HG03097 (cell line): ENCODE data around the gene ATP5F1C.
"Not testable (repeated sequence)": the region's sequence is repeated elsewhere in the genome, so short reads cannot be mapped to it uniquely, and the experiment has no call there.

ENCODE experiments used
- ATAC-seq: cut with Tn5 transposase; IDR thresholded peaks from one replicate; pipeline ENCODE4 v1.9.1; 2021; ENCODE audit not compliant: unreplicated experiment, low FRiP score

The ATP5F1C gene

DNA sequence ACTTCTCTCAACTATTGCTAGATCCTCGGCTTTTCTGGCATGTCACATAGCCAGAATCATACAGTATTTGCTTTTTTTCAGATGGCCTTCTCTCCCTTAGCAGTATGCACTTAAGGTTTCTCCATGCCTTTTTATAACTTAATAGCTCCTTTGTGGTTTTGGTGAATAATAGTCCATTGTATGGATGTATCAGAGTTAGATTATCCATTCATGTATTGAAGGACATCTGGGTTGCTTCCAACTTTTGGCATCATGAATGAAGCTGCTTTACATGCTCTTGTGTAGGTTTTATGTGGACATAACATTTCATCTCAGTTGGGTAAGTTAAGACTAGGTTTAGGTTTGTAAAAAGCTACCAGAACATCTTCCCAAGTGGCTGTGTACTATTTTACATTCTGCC is 4.6 kb downstream of the ATP5F1C start:
- no peak for ATAC-seq

DNA sequence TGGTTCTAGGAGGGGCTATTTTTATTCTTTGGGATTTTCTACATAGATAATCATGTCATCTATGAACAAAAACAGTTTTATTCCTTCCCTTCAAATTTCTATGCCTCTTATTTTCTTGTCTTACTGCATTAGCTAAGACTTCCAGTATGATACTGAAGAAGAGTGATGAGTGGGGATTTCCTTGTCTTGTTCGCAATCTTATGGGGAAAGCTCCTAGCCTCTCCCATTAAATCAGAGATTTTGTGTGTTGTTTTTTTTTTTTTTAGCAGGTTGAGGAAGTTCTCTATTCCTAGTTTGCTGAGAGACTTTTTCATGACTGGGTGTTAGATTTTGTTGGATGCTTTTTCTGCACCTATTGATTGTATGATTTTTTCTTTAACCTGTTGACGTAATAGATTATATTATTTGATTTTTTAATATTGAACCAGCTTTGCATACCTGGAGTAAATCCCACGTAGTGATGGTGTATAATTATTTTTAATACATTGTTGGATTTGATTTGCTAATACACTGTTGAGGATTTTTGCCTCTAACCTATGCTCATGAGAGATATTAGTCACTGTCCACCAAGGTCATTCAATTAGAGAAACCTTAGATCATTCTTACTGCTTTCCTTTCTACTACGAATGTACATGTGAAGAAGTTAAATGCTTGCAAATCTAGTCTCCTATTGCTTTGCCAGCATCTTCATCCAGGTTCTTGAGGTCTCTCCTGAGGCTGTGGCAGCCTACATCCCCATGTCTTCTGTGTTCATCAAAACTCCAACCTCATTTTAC is 6.5 kb downstream of the ATP5F1C start:
- ATAC-seq: no peak

DNA sequence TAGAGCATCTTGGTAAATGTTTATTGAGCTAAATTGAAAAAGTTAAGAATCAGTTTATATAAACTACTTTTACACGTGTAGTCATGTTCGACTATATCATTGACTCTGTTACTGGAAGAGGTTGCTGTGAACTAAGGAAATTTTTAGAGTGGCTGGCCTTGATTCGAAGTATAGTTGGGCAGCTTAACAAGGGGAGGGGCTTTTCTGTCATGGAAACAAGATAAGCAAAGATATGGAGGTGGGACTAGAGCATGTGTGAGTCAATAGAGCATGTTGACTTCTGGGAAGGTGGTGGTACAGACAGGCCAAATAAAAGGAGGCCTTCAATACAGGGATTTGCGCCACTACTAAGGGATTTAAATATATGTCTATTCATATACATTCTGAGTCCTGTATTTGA is 7.6 kb downstream of the ATP5F1C start:
- ATAC-seq: no peak

DNA sequence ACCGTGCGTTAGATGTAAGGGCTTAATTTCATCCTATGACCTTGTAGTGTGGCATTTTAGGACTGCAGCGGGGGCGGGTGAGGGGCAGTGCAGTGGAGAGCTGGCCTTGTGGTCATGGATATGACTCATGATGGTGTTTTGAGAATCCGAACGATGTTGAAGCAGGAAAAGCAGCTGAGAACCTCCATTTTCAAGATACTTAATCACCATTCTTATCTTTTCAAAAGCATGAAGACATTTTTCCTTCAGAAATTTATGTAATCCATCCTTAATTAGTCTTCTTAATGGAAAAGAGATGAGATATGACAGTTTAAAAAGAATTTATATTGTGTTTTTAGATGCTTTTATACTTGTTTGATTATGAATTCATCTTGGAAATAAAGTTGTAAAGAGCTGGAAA is 9.6 kb downstream of the ATP5F1C start:
- ATAC-seq: no peak

DNA sequence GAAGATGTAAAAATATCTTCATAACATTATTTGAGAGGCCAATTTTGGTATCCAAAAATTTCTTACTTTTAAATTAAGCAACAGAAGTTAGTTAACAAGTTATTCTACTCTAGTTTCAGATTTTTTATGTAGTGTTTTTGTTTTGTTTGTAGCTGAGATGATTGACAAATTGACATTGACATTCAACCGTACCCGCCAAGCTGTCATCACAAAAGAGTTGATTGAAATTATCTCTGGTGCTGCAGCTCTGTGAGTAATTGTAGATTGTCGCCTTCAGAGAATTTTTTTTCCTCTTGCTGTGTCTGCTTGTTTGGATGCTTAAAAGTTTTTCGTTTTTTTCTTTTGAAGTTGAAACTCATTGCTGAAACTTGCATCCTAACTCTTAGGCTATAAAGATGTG is 14.6 kb downstream of the ATP5F1C start:
- no peak for ATAC-seq

DNA sequence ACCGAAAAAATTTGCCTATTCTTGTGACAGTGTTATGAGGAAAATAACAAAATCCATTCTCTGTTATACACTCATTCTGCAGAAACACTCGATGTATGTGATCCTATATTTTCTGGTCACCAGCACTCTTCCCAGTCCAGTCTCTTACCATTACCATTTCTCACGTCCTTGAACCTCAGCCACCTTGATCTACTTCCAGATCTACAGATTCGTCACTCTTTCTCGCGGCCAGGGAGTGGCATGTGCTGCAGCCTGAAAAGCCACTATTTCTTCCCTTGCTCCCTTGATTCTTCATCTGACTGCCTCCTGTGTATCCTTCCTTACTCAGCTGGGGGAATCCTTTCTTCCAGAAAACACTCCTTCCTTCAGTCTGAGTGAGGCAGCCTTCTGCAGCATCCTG is 16.2 kb downstream of the ATP5F1C start:
- no peak for ATAC-seq

DNA sequence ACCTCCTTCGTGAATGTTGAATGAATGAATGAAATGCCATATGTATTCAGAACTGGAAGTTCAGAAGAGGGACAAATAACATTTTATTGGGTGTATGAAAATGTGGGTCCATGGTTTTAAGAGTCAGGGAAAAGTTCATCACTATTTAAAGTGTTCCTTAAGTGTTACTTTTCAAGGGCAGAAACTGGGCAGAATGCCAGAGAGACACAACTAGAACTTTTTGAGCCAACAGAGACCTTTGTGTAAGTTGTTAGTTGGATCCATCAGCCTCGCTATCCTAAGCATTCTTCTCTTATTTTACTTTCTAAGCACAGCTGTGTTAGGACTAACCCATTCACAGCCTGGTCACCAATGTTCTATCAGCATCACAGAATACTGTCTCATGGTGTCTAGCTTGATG is 16.8 kb downstream of the ATP5F1C start:
- no peak for ATAC-seq

DNA sequence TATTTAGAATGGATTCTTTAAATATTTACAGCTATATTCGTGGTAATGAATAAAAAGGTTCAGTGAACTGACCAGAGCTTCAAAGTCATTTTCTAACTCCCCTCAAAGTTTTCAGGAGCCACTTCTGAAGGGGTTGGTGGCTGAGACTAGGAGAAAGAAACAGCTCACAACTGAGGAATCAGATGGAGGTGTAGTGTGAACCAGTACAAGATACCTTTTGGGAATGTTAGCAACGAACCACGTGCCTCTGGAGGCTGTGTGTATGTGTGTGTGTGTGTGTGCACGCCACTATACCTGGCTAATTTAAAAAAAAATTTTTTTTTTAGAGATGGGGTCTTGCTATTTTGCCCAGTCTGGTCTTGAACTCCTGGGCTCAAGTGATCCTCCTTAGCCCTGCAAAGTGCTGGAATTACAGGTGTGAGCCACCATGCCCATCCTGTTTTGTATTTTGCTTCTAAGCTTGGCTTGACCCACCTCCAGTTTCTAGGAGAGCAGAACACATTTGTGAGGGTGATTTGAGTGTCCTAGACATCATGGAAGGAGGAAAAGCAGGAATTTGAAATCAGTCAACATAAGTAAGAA is 20.8 kb downstream of the ATP5F1C start:
- no peak for ATAC-seq

DNA sequence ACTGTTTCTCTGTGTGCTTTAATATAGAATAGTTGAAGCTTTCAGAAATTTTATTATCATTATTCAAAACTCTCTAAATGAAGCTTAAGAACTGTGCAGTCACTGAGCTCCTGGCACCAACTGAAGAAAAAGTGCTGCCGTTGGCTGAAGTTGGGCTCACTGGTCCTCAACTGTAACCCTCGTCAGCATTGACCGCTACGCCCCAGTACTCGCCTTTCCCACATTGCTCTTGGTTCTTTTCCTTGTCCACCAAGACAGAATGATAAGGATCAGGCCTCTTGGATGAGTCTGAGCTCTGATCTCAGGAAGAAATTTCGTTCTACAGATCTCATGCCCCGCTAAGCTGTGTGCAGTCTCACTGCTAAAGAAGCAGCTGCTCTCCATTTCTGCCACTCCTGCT is 22.5 kb downstream of the ATP5F1C start:
- no peak for ATAC-seq

DNA sequence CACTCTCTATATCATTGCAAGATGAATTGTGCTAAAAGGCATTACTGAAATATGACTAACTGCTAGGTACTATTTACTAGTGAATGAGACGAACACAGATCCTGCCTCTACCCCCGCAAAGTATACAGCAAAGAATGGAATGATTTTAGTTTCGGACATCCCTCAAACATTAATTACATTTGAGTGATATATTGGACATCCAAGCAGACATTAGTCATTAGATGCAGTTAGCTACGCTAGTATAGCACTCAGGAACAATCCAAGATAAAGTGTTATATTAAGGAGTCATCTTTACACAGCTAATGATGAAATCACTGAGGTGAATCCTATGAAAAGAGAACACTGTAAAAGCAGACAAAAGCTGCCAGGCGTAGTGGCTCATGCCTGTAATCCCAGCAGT is 23.0 kb downstream of the ATP5F1C start:
- ATAC-seq: no peak

DNA sequence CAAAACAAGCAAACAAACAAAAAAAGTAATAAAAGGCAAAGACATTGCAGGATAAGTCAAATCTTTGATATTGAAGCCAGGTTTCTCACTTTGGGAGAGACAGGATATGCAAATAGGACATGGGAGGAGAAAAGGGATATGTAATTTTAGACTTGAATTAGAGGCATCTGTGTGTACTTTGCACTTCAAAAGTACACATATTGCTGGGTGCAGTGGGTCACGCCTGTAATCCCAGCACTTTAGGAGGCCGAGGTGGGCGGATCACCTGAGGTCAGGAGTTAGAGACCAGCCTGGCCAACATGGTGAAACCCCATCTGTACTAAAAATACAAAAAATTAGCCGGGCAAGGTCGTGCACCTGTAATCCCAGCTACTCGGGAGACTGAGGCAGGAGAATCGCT is 23.8 kb downstream of the ATP5F1C start:
- not testable (repeated sequence) for ATAC-seq

DNA sequence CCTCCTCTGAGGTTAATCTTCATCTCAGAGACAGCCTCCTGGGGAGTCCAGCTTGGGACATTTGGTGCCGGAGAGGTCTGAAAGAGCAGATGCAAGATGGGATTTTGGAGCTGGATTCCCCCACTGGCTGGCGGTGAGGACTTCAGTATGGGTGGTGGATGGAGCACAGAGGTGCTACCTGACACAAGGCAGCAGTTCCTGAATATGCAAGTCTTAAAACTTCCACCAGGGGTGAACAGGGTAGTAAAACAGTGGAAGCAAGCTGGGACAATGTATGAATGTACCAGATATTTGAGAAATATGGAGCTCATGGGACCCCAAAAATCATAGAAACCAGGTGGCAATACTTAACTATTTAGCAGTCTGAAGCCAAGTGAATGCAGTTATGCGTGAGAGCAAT is 25.5 kb downstream of the ATP5F1C start:
- ATAC-seq: no peak

DNA sequence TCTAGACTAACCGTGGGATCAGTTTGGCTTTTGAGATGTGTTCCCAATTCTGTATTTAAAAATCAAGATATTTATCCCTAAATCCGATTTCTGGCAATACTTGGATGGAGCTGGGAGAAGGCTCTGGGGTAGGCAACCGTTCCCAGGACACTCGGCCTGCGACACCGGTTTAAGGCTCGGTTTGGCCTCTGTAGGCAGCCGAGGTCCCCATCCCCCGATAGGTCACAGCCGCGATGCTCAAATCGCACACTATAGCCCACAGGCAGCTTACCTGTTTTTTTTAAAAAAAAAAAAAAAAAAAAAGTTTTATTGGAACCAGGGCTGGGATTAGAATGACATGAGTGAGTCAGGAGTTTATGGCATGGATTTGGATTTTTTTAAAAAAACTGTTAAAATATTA is 29.6 kb downstream of the ATP5F1C start:
- no peak for ATAC-seq

DNA sequence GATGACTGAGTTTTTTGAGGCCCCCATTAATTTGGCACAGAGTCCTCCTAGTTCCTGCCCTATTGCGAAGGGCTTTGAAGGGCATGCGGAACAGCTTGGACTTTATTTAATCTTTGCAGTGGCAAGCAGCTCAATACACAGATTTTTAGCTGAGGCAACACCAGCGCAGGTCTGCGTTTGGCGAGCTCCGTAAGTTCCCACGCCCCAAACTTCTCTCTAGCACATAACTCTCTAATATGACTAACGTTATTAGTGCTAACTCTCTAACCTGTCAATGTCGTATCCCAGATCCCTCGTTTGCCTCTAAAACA is 30.0 kb downstream of the ATP5F1C start:
- ATAC-seq: peak; percentile 3

DNA sequence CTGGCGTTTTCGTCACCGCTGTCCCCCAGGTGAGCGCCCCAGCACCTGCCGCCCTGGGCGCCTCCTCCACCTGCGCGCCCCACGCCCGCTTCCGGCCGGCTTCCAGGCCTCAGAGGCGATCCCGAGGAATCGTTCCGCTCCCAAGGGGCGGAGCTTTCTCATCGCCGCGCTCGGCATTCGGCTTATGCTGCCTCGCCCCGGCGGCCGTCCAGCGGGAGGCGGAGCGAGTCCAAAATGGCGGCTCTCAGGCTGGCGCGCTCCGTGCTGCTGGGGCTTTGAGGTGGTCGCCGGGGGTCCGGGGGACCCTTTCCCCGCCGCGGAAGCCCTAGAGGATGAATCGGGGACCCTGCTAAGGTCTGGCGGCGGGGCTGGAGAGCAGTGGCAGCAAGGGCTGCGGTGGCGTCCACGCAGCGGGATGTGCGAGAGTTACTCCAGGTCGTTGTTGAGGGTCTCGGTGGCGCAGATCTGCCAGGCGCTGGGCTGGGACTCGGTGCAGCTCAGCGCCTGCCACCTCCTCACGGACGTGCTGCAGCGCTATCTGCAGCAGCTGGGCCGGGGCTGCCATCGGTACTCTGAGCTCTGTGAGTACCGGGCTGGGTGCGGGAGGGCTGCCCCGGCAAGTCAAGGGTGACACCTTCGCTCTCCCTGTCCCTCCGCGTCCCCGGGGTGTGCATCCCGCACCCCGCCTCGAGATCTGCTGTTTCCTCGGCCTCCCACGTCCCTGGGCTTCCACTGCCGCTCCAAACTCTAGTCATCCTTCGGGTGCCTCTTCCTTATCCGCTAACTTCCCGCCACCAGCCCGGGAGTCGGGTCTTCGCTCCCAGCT is 30.5 kb downstream of the ATP5F1C start, which contains the start of gene TAF3:
TAF3 (plus strand) TSS at position 211 of the 826 bp plus-strand sequence; CDS start at position 416, 205 bp downstream.
- ATAC-seq: peak; percentile 83

DNA sequence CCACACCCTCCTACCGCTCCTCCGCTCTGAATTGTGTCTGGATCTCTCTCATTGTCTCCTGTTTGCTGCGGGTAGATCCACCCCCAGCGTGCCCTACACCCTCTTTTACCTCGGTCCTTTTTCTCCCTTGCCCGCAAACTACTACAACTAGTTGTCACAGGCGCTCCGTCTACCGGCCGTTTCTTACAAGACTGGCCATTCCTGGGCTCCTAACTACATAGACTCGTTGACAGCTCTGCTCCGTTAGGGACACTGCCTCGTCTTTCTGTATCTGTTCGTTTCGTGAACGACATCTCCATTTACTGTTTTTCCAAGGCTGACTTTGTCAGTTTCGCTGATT is 31.1 kb downstream of the ATP5F1C start:
- peak; percentile 21 for ATAC-seq

DNA sequence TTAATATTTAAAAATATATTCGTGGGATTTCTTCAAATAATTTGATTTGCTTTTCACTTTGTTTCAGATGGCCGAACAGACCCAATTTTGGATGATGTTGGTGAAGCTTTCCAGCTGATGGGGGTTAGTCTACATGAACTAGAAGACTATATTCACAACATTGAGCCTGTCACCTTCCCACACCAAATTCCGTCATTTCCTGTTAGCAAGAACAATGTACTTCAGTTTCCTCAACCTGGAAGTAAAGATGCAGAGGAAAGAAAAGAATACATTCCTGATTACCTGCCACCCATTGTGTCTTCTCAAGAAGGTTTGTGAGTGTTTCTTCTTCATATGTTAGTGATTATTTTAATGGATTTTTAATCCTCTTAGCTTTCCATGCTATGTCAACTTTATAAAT is 36.3 kb downstream of the ATP5F1C start:
- no peak for ATAC-seq

DNA sequence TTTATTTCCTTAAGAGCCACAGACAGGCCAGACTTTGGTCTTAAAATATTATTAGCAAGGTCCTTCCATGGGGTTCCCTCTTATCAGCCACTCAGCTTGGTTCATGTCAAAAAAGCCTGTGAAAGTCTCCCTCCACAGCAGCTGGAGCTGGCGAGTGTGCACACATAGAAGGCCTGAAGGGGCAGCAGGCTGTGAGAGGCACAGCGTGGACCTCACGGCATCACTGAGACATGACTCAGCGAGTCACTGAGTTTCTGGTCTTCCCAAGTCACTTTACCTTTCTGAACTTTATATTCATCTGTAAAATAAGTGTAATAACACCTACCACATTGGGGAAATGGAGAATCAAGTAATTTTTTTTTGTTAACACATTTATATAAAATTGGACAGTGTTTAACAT is 39.0 kb downstream of the ATP5F1C start:
- no peak for ATAC-seq

DNA sequence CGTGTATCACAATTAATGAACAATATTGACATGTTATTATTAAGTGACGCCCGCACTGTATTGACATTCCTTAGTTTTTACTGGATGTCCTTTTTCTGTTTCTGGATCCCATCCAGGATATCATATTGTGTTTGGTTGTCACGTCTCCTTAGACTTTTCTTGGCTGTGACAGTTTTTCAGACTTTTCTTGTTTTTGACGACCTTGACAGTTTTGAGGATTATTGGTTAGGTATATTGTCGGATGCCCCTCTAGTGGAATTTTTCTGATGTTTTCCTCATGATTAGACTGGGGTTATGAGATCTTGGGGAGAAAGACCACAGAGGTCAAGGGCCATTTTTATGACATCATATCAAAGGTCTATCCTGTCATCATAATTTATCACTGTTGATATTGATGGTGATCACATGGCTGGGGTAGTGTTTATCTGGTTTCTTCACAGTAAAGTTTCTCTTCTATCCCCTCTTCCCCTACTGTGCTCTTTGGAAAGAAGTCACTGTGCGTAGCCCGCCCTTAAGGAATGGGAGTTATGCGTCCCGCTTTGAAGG is 41.4 kb downstream of the ATP5F1C start:
- no peak for ATAC-seq

DNA sequence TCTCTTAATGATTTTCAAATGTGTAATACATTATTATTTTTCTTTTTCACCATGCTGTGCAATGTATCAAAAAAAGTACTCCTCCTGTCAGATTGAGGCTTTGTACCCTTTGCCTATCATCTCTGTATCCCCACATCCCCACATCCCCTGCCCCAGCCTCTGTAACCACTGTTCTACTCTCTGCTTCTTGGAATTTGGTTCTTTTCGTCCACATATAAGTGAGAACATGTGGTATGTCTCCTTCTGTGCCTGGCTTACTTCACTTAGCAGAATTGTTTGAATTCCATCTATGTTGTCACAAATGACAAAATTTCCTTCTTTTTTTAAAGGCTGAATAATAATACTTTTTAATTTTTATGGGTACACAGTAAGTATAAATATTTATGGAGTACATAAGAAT is 44.1 kb downstream of the ATP5F1C start:
- ATAC-seq: no peak

DNA sequence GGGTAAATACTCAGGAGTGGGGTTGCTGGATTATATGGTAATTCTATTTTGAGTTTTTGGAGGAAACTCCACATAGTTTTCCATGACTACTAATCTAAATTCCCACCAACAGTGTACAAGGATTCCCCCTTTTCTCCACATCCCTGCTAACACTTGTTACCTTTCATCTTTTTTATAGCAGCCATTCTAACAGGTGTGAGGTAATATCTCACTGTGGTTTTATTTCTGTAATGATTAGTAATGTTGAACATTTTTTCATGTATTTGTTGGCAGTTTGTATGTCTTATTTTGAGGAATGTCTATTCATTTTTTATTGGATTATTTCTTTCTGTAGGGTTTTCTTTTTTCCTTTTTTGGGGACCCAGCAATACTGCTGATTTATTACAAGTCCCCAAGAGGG is 45.2 kb downstream of the ATP5F1C start:
- ATAC-seq: no peak

DNA sequence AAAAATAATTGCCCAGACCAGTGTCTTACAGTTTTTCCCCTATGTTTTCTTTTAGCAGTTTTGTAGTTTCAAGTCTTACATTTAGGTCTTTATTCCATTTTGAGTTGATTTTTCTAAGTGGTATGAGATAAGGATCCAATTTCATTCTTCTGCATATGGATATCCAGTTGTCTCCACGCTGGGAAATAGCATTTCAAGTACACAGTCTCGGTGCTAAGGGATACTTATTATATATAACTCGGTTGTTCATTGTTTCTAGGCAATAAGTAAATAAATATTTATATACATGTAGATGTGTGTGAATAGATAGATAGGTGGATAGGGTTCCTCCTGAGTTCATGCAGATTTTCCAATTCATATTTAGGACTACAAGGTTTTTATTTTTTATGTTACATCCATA is 46.3 kb downstream of the ATP5F1C start:
- ATAC-seq: no peak
